GM19455 (cell line): ENCODE data around the gene ZNF207.
"Not testable (repeated sequence)": the region's sequence is repeated elsewhere in the genome, so short reads cannot be mapped to it uniquely, and the experiment has no call there.

Experiments
- ATAC-seq: cut with Tn5 transposase; IDR thresholded peaks from one replicate; pipeline ENCODE4 v1.9.1; 2021; ENCODE audit not compliant: unreplicated experiment

The ZNF207 gene

GRCh38 chr17:32349854-32350665 is at the start of gene ZNF207:
TSS of gene ZNF207 (plus strand) at chr17:32350157. CDS start at chr17:32350286, 129 bp downstream.
- ATAC-seq: peak; percentile 83

DNA sequence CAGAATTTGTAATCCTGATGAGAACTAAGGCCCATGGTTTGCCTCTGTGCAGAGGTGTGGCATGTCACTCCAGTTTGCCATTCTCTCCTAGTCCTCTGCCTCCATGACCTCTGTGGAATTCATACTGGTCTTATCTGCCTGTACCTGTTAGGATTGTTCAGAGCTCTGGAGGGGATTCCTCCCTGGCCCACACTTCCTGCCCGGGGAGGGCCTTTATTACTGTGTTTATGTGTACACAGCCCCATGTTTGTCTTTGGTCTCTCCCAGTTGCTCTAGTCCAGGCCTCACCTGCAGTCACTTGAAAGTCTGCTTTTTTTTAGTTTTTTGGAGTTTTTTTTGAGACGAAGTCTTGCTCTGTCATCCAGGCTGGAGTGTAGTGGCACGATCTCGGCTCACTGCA is 47.9 kb upstream of the ZNF207 start:
- ATAC-seq: no peak

GRCh38 chr17:32302860-32303649 is 46.9 kb upstream of the ZNF207 start:
- ATAC-seq: no peak

- ATAC-seq: no peak
These were observed 46.1 kb upstream of the ZNF207 start for GRCh38 chr17:32303781-32304288.

DNA sequence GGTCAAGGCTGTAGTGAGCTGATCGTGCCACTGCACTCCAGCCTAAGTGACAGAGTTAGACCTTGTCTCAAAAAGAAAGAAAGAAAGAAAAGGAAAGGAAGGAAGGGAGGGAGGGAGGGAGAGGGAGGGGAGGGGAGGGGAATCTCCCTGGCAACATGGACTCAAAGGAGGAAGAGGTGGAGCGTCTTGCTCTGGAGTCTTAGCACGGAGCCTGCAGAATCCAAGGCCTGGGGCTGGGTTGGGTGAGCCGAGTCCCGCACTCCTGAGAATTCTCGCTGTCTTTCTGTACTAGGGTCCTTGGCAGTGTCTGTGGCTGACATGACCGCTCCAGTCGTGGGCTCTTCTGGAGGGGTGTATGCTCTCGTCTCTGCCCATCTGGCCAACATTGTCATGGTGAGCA is 44.9 kb upstream of the ZNF207 start:
- ATAC-seq: no peak

- no peak for ATAC-seq
These were observed 42.3 kb upstream of the ZNF207 start for GRCh38 chr17:32307658-32308057.

DNA sequence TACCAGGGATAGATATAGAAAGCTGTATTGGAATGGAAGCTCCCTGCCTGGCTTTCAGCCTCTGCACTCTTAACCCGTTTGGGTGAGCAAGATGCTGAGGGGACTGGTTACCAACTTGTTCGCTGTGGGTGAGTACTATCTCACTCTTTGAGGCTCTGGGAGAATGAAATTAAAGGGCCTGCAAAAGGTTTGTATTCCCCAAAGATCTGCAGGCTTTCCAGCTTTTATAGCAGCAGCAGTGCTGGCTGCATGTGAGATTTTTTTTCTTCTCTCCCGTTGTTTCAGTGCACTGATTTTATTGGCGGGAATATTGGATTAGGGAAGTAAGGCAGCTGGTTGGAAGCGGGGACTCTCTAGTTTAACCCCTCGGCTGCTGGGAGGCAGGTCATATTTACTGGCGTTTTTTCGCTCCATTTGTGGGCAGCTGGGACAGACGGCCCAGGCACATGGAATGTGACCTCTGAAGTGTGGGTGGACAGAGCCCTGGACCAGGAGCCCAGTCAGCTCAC is 38.9 kb upstream of the ZNF207 start:
- no peak for ATAC-seq

- no peak for ATAC-seq
These were observed 35.3 kb upstream of the ZNF207 start for GRCh38 chr17:32314636-32315035.

DNA sequence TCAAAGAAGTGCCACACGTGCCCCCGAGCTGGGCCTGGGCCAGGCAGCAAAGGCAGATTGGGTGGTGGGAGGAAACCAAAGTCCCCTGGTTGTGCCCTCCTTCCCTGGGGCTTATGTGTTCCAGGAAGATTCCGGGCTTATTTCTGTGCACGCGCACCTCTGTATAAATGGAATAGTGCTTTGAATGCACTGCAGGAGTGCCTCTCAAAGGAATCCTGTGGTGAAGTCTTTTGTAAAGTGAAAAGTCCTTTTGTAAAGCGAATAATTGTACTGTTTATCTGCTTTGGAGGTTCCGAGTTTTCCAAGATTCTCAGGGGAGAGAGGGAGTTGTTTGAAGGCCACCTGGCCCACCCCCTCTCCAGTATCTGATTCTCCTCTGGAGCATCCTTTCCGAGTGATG is 34.8 kb upstream of the ZNF207 start:
- no peak for ATAC-seq

GRCh38 chr17:32316653-32317052 is 33.3 kb upstream of the ZNF207 start:
- ATAC-seq: not testable (repeated sequence)

GRCh38 chr17:32317353-32317752 is 32.6 kb upstream of the ZNF207 start:
- ATAC-seq: no peak

- no peak for ATAC-seq
These were observed 31.9 kb upstream of the ZNF207 start for GRCh38 chr17:32318071-32318470.

DNA sequence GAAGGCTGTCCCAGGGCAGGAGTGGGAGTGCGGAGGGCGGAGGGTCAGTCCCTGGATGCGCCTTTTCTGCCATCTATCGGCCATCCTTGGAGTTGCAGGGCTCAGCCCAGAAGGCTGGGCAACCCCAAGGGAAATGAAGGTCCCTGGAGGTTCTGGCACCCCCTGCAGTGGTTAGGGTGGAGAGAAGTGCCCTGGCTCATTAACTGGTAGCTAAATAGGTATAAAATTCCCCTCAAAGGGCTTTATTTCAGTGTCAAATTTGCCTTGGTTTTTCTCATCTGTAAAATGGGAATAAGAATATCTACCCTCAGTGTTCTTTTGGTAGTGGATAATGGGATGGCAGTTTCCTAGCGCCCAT is 30.4 kb upstream of the ZNF207 start:
- ATAC-seq: peak; percentile 70

DNA sequence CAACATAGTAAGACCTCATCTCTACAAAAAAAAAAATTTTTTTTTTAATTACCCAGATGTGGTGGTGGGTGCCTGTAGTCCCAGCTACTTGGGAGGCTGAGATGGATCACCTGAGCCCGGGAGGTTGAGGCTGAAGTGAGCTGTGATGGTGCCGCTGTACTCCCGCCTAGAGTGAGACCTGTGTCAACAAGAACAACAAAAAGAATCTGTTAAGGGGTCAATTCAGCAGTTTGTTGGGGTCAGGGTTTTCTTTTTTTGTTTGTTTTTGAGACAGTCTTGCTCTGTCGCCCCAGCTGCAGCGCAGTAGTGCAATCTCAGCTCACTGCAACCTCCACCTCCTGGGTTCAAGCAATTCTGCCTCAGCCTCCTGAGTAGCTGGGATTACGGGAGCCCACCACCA is 29.9 kb upstream of the ZNF207 start:
- not testable (repeated sequence) for ATAC-seq

DNA sequence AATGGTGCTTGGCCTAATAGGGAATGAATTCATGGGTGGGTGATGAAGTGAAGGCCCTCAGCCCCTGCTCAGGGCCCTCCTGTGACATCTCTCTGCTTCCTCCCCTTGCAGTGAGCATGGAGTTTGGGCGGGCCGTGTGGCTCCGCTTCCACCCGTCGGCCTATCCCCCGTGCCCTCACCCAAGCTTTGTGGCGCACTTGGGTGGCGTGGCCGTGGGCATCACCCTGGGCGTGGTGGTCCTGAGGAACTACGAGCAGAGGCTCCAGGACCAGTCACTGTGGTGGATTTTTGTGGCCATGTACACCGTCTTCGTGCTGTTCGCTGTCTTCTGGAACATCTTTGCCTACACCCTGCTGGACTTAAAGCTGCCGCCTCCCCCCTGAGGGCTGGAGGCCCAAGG is 29.1 kb upstream of the ZNF207 start:
- ATAC-seq: no peak

DNA sequence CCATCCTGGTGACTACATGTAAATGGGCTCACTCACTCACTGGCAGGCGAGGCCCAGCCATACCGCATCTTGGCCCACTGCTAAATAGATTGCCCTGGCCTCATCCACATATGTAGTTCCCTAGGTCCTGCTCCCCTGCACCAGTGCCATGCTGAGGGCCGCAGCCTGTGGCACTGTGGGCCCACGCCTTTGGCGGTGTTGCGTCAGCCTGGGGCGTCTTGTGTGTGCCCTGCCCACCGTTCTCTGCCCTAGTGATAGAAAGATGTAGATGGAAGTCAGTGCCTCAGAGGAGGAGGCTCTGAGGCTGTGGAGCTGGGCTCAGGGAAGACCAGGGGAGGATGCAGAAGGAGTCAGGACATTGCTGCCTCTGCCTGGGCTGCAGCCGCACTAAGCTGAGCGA is 26.9 kb upstream of the ZNF207 start:
- ATAC-seq: no peak

DNA sequence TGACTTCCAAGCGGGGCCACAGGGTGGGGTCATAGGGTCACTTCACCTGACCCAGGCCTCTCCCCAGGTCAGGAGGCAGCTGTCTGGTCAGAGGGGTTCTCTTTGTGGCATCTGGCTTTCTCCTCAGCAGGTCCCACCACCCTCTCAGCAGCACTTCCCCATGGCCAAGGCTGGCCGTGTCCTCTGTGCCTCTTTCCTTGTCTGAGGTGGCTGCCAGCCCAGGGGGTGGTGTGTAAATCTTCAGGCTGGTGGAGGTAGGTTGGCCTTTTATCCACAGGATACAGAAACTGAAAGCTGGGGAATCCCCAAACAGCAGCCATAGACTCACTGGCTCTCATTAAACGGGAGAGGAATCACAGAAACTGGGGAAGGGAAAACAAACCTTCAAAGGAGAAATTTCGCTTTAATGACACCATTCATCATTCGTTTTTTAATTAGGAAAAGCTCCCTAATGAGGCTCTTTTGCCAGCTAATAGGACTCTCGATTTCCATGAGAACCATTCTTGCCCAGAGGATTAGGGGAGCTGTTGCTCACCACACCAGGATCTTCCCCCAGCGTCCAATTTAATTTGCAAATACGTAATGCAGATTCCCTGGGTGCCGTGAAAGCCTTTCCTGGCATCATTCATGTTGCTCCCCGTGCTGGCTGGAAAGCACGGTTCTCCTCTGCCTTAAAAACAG is 26.0 kb upstream of the ZNF207 start:
- ATAC-seq: no peak

DNA sequence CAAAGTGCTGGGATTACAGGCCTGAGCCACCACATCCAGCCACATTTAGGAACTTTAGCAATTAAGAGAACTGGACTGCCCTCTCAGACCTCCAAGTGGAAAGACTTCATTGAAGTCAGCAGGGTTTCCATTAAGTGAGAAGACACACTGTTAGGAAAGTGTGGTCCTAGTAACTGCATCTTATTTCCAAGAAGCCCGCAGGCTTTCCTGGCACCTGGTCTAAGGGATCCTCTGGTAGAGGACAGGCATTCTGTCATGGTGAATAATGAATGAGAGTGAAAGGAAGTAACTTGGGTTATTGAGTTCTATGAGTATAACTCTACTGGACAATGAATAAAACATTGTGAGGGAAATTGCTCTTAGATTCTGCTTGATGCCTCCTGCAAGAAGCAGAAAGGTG is 22.0 kb upstream of the ZNF207 start:
- ATAC-seq: no peak

GRCh38 chr17:32330147-32330546 is 19.8 kb upstream of the ZNF207 start:
- ATAC-seq: no peak

DNA sequence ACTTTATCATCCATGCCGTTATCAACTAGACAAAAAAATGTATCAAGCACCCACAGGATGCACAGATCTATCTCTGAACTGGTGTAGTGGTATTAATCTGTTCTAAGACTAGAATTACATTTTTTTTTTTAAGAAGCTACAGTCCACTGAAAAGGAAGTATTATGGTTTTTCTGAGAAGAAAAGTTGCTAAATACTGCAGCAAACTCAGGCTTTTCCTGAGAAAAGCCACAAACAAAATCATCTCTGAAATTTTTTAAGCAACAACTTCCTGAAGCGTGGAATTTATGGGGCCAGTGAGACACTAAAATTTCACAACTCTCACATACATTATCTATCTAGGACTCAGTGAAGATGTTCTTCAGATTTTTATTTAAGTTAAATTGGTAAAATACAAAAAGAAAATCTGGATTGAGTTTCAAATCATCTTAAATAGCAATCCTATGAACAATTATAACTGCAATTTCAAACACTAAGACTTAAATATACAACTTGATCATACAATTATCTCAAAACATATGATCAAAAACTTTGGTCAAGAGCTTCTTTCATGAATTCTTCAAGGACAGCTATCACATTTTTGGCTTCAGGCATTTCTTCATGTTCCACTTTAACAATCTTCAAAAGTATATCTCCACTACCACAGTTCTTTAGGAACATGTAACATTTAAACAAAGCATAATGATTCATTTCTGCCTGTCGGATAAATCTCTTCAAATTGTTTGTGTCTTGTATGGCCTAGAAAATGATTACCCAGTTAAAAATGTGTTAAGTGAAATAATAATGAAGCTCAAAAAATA is 18.5 kb upstream of the ZNF207 start:
- no peak for ATAC-seq

DNA sequence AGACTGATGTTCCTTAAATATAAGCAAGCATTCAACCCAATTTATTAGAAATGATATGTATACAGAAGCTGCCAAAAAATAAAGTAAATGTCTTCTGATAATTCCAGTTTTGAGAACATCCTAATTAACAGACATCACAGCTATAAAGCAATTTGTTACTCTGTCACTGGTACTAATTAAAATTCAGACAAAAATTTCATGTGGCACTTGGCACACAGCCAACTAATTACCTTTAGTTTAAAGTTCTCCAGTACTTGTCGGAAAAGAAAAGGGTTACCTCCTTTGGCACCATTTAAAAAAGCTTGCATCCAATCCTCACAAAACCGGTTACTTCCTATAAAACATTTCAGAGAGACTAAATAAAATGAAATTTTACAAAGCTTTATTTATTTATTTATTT is 16.8 kb upstream of the ZNF207 start:
- no peak for ATAC-seq
